Right ventricle myocardium inferior (tissue), 1 donor: Measurements from ENCODE around the gene DYNC1LI1. TPM values are rescaled to one million over a fixed set of nuclear protein-coding genes. Genes with fewer than 3 reads are reported as not detected.

Source experiments
- ATAC-seq: fragments of 200-7000 bp; cut with Tn5 transposase; one replicate; pipeline ENCODE4 v1.9.1; 2020; ENCODE audit warnings: mild to moderate bottlenecking, moderate library complexity
- DNase-seq: peaks from one replicate; pipeline ENCODE4 v3.0.0; 2021; ENCODE audit errors: missing footprints
- intact Hi-C: fragments of 100-400 bp; cut with DNase I; formaldehyde crosslinking; loops from one replicate; pipeline ENCODE4 v1.11.0; 2022
- total RNA-seq: library from RNA; stranded (reverse); fragmentation: NEBNext Ultra II Directional; extraction: Animal tissue kit (Norgen Biotek cat#: 25700); gene quantifications from one replicate; pipeline ENCODE4 v1.2.1, GENCODE V29; 2021
- donor health status: DM: no; HTN: yes; CAD: no; lungs with severe emphysema.

DYNC1LI1 gene
- total RNA-seq, 1 donor from 2014 or later = 53.6 TPM

DNA sequence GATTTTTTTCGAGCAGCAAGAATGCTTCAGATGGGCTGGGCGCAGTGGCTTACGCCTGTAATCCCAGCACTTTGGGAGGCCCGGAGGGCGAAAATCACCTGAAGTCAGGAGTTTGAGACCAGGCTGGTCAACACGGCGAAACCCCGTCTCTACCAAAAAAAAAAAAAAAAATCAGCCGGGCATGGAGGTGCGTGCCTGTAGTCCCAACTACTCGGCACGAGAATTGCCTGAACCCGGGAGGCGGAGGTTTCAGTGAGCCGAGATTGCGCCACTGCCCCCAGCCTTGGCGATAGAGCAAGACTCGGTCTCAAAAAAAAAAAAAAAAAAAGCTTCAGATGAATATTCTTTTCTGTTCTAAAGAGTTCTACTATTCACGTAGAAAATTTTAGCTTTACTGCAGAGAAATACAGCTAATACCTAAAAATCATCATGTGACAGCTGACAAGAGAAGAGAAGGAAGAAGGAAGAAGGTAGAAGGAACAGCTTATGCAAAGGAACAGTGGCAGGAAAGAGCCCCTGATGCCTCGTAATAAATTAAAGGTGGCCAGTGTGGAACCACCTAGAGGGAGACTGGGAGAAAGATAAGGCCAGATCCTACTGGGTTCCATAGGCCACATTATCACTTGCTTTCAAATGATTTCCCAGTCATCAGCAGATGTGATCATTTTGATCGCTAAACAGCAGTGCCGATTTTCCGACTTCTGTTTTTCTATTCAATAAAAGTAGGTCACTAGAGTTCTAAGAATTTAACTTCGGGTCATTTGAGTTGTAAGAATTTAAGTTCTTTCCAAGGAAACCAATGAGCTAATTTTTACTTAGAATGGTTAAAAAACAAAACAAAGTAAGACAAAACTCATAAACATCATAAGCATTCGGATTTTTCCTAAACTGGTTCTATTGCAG lies 69.5 kb downstream of the DYNC1LI1 start:
- ATAC-seq (no peak), DNase-seq (peak; percentile 72)
- intact Hi-C loops = loop anchor here (5.0 kb wide), 1 partner anchor 71 kb away; the partner anchor contains the start of gene DYNC1LI1

DNA sequence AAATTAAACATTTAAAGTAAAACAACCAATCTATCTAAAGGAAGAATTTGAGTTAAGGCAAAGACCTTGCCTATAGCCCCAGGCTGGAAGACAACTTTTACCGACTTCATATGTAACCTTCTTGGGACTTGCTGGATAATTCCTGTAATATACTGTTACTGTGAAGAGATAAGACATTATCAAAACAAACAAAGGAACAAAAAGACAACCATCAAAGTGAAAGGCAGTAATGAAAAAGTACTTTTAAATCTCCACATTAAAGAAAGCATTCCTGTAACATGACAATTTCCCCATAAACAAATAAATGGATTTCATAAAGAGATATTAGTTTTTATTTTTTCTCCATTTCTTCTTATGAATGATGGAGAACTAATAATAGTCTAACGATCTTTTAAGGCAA lies 70.4 kb downstream of the DYNC1LI1 start:
- DNase-seq (no peak), ATAC-seq (no peak)
- intact Hi-C loops = loop anchor here (5.0 kb wide), 1 partner anchor 72 kb away; the partner anchor contains the start of gene DYNC1LI1

DNA sequence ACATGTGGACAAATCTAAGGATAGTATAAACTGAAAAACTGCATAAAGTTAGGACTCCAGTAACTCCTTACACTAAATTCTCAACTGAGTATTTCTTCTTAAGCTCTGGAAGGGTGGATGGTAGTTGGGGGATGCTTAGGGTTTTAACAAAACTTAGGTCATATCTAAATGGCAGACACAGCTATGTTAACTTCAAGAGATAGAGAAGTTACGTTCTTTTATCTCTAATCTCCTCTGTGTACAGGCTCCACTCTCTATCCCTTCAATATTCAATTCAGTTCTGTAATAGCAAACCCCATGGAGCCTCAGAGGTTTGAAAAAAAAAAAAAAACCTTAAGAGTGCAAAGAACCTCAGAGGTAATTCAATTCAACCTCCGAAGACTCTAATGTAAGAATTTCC lies 71.1 kb downstream of the DYNC1LI1 start:
- intact Hi-C loops = no loop called here
- no peak for DNase-seq
- no peak for ATAC-seq

DNA sequence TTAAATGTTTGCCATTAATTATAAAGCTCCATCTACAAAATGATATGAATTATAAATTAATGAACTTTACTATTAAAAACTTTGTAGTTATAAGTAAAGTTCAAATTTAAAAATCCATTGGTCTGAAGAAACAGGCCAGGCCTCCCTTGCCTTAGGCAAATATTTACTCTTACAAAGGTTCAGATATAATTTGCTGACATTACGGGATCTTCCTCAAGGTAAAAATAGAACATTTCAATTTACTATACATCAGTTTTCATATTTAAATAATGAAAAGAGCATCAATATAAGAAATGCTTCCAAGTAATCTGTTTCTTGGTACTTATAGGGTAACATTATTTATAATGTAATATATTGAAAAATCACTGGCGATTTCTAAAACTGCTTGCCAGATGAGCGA lies 71.7 kb downstream of the DYNC1LI1 start:
- no peak for ATAC-seq
- intact Hi-C loops = no loop called here

DNA sequence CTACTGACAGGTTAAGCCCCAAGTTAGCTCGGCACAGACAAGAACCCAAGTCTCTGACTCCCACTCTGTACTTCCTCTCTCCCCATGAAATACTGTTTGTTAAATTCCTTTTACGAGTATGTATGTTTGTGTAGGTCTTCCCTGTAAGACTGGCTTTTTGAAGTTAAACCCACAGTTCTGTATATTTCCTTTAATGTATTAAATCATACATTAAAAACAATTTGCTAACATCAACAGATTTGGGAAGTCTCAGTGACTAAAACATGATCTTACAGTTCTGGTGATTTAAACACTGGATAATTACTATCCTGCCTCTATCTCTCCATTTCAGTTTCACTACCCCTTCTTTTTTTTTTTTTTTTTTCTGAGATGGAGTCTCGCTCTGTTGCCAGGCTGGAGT lies 72.4 kb downstream of the DYNC1LI1 start:
- ATAC-seq (no peak), DNase-seq (no peak)
- intact Hi-C loops = no loop called here

More for the DNA sequence above, 71.7 kb downstream of the DYNC1LI1 start:
- DNase-seq = no peak

DNA sequence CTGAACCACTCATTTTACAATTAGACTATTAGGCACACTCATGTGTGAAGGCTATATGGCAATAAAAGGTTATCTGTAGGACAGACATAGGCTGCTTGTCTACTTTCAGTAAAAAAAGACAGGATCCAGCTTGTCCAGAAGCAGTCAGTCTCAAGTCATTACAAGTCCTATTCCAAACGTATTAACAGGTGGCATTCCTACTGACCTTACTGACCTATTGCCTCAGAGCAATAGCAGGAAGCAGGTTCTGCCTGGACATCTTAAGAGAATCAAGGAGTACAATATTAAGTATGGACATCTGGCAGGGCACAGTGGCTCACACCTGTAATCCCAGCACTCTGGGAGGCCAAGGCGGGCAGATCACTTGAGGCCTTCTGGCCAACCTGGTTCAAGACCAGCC lies 75.0 kb downstream of the DYNC1LI1 start:
- DNase-seq (no peak), ATAC-seq (no peak)
- intact Hi-C loops = no loop called here

DNA sequence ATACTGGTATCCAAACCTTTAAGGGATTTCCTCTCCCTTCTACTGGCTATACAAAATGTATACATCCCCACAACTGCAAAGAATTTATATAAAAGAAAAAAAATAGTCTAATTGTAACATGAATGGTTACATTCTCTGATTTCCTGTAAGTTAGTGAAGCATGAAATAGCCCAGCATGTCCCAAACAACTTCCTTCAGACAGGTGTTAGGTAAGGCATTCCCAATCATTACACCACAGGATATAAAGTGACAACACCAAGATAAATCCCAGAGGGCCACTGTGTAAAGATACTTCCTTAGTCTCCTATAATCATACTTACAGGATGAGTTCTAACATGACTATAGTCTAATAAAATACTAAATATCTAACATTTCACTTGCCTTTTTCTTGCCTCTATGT lies 75.6 kb downstream of the DYNC1LI1 start:
- intact Hi-C loops = no loop called here
- ATAC-seq (no peak), DNase-seq (no peak)

DNA sequence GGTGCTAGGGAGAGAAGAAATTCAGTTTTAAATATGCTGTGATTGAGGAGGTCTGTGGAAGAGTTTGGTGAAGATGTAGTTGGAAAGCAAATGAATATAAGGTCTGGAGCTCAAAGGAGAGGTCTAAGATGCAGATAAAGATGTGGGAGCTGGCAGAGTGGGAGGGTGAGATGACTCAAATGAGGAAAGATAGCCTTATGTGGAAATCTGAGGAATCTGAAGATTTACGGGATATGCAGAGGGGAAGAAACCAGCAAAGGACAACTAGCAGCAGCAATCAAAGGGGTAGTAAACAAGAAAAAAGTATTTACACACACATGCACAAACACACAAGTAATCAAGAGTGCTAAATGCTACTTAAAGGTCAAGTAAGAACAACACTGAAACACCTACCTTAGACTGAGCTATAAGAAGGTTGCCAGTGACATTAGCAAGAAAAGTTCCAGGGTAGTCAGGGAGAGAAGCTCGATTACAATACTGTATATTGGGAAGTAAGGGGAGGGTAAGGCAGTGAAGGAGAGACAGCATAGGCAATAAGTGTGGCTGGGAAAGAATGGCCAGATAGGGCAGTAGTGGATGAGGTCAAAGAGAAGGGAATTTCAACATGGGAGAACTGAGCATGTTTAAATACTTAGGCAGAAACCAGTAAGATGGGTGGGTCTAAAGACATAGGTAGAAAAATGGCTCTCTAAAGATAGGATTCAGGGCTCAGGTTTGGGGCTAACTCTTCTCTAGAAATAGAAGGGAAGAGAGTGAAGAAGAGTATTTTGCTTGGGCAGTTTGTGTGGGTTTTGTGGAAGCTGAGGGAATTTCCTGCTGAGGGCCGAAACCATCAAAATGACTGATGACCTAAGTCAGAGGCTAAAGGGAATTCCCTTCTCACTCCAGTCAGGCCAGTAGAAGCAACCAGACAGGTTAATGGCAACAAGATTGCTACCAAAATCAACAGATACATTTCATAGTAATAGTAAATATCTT lies 76.9 kb downstream of the DYNC1LI1 start:
- intact Hi-C loops = no loop called here
- no peak for ATAC-seq

DNA sequence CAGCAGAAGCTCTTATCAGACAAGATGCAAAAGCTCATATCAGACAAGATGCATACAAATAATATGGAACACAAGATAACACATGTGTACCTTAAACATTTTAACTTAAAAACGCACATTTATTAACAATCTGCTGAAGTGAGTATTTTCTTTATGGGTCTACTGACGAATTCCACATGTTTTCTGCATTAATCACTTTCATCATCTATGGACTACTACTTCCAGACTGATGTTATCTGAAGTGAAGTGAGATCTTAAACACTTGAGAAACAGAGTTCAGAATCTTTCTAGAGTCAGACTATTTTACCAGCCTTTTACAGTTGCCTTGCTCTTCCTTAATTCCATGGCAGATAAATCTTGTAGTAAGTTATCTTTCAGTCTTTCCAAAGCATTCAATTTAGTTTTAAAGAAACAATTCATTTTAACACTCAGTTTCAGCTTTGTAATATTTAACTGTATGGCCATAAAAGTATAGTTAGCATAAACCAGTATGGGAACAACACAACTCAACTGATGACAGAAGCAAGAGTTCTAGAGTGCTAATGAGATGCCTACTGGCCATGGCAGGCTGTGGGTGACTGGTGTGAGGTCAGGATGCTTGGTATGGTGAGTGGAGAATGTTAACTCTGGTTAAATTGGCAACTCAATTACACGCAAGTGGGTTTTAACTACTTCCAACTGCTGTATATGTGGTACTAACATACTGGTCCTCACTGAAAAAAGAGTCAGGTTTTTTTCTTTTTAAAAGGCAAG lies 77.8 kb downstream of the DYNC1LI1 start:
- no peak for DNase-seq

More for the DNA sequence above, 76.9 kb downstream of the DYNC1LI1 start:
- no peak for DNase-seq

DNA sequence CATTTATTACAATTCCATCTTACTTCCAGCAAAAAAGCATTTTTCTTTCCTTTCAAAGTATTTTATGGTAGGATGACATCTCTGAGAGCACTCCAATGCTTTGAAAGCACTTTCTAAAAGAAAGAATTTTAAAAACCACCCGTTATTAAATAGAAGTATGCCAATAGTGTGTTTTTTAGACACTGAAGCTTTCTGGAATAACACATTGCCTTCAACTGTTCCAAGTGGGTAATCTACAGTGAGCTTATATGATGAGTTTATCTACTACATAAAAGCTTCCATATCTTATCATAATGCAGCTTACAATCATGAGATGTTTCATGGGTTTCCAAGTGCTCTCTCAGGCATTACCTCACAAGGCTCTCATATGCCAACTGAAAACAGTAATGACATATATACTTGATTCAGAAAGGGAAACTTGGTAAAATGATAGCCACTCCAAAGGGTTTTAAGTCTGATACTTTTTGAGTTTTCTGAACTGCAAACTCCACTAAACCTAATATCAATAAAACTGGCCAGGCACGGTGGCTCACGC lies 82.1 kb downstream of the DYNC1LI1 start:
- ATAC-seq (no peak), DNase-seq (no peak)
- intact Hi-C loops = no loop called here

More for the DNA sequence above, 77.8 kb downstream of the DYNC1LI1 start:
- intact Hi-C loops = no loop called here
- no peak for ATAC-seq

DNA sequence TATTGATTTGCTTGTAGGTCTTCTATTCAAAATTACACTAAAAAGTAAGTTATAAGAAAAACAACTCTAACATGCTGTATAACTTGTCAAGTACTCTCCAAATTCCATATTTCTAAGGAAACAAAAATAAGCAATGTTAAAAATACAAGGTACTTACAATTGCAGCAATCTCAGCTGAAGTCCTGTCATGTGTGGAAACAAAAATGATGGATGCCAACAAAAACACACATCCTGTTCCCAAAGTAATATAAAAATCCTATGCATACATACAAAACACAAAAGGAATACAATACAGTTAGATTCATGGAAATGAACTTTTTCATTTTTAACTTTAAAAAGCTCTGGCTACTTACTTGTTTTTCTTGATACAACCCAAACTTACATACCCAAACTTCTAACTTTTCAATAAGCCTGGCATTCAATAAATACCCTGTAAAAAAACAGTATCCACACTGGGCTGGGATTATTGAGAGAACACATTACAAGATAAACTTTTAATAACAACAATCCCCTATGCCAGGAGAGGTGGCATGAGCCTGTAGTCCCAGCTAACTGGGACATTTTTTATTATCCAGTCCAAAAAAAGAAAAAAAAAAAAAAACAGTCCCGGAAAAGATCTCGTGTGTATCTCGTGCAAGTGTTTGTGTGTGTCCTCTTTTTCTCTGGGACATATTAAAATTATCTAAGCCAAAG lies 82.7 kb downstream of the DYNC1LI1 start:
- intact Hi-C loops = no loop called here
- DNase-seq = no peak
- no peak for ATAC-seq

DNA sequence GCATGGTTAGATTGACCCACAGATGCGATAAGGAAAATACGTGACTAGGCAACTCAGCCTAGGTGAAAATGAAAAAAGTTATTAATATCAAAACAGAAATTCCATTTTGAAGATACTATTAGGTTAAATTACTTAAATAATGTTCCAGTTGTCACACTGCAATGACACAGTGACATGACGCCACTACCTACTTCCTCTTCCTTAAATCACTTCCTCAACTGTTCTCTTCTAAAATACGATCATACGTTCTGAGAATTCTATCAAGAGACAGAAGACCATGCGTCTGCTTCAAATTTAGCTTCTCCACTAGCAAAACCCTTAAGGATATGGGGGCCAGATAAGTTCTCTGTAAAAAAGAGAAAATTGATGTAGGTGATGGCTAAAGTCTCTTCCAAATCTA lies 86.2 kb downstream of the DYNC1LI1 start:
- ATAC-seq (no peak), DNase-seq (no peak)
- intact Hi-C loops = no loop called here

DNA sequence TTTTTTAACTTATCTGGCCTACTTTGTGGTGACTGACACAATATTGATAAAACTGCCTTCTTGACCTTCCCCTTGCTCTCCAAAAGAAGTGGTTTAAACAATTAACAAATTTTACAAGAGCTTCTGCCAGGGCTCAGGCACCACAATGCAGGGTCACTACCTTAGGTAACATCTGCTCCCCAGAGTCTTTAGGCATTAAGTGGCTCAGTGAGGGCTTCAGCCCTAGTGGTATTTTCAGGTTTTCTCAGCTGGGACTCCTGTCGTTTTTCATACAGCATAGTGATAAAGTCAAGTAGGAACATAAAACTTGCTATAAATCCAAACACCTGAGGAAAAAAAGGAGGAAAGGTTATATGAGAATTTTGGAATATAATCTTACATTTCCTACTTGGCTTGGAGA lies 86.9 kb downstream of the DYNC1LI1 start:
- no peak for DNase-seq
- ATAC-seq = no peak
- intact Hi-C loops = no loop called here

DNA sequence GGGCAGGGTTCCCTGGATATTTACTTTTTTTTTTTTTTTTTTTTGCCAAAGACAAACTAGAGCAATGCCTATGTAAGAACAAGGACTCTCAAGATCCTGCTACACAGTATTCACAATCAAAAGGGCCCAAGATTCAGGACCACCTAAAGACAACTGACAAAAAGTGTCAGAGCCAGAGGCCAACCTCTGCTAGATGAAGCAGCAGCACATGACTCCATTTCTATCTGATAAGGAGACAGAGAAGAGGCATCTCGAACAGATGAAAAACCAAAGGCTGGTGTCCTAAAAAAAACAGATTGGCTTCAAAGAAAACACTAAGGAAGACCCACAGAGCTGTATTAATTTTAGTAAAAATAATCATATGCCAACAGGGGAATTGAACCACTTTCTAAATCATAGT lies 88.0 kb downstream of the DYNC1LI1 start:
- intact Hi-C loops = no loop called here
- DNase-seq = no peak

DNA sequence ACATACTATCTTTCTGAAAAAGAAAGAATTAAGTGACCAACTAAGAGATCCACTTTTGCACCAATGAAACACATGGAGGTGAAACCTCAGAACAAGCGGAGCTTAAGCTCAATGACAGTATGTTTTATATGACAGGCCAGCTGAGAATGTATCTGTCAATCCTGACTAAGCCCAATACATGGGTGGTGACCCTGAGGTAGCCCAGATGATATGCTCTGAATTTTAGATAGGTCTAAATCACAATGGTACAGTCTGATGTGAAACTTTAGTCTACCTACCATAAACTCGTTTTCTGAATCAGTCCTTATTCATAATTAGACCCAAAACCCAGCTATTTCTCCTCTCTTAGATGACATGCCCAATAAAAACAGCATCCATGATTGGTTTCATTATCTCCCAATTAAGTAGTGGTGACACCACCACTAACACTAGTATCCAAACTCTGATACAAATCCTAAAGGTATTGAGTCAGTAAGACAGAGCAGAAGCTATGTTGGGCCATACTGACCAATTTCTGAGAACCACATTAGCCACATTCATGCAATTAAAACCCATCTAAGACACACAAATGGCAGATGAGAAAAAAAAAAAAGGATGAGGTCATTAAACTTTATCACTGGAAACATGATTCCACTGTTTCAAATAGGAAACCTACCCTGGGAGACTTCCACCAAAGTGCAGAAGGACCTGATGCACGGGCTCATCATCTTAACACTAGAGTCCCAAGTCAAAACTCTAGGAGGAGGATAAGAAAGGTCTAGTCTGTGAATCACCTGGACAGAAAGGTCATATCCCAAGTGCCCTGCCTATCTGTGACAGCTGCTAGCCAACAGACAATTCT lies 88.6 kb downstream of the DYNC1LI1 start:
- DNase-seq = no peak
- ATAC-seq = no peak
- intact Hi-C loops = no loop called here

More for the DNA sequence above, 88.0 kb downstream of the DYNC1LI1 start:
- no peak for ATAC-seq

DNA sequence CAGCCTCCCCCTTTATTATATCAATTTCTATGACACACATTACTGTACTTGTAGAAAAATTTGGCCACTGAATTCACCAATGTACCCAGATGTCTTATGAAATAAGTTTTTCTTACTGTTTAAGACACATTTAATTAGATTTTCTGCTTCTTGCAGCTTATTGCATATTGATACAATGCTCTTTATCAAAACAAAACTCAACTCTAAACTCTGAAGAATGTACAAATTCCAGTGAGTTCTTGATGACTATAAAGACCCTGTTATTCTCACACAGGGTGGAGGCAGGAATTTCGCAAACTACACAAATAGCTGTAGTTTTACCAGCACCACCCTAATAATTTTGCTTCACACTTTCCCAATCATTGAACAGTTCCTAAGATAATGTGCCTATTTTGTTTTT lies 90.1 kb downstream of the DYNC1LI1 start:
- DNase-seq (no peak), ATAC-seq (peak; percentile 37)
- intact Hi-C loops = no loop called here
